Measurements from ENCODE around the gene RNF141.

Gene RNF141

DNA sequence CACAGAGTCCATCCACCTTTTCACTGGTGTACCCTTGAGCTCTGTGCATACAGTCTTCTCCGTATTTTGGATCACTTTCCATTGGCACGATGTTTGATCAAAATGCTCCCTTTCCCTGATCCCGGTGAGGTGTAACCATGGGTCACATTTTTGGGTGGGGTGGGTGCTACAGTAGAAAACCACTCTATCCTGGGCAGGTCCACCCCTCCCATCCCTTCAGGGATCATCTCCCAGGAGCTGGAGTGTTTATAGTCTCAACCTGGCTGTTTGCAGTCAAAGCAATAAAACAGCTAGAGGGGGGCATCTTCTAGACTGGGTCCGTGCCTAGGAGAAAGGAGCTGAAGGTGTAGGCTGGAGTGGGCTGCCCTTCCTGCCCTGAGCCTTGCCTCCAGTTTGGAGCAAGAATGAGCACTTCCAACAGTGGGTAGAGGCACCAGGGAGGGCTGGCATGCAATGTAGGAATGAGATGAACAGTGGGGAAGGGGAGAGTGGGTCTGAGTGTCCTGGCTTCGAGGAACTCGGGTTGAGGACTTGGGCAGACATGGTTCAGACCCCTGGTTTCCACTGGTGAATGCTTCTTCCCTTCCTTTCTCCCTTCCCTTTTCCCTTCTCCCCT is 38.8 kb downstream of the RNF141 start:
- Histone ChIP-seq H3K4me3 (no peak overlapping the region), H3K27ac (peak overlapping the region in 8 of 21 experiments; percentile 6 to 65 (median 28))

DNA sequence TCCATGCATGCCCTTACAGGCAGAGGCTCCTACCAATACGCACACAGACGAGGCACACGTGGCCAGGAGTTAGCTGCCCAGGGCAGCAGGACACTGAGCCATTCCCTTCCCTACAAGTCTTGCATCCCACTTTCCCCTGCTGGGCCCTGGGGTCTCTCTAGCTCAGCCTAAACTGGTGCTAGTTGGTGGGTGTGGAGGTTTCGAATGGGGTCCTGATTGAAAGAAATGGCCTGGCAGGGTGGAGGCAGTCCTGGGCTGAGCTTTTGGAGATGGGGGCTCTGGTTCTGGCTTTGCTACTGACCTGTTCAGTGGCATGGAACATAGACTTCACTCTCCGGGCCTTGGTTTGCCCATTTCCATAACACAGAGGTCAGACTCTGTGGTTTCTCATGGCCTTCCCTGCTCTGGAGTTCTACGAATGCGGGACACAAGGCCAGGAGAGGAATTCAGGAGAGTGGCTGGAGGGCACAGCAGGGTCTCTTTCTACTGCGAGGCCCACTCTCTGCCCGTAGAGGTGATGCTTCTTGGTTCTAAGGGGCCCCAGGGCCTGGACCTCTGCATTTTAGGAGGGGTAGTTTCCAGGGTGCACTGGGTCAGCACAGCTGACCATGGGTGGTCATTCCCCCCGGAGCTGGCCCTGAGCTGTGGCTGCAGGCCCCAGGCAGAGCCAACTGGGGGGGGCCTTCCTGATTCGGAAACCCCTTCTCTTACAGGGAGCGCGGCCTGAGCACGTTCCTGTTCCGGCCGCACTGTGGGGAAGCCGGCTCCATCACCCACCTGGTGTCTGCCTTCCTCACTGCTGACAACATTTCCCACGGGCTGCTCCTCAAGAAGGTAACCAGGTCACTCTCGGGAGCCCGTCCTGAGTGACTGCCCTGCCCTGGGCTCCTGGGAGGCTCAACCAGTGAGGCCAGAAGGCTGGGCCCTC is 40.0 kb downstream of the RNF141 start:
- peak overlapping the region in 2 of 21 experiments; percentile 49 to 65 for H3K27ac ChIP-seq
- H3K4me3 ChIP-seq: no peak overlapping the region

DNA sequence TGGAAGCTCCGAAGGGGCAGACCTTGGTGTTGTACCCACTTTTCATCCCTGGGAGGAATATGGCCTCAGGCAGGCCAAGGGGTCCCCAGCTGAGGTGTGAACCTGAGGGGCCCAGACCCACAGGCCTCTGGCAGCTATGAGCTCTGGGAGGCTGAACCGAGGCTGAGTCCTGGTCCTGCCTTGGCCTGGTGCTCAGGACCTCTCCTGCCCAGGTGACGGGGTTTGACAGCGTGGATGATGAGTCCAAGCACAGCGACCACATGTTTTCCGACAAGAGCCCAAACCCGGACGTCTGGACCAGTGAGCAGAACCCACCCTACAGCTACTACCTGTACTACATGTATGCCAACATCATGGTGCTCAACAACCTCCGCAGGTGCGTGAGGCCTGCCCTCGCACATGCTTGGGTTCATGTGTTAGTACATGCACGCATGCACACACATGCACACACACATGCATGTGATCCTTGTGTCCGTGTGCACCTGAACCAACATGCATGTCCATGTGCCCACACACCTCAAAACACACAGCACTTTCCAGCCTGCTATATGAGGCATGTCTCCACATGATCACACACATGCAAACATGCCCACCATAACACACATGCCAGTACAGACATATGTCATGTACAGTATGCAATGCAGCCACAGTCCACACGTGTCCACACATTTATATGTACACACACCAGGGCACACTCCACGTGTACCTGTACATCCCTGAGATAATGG is 40.9 kb downstream of the RNF141 start:
- H3K4me3 ChIP-seq: no peak overlapping the region
- peak overlapping the region in 5 of 21 experiments; percentile 13 to 83 (median 38) for H3K27ac ChIP-seq

DNA sequence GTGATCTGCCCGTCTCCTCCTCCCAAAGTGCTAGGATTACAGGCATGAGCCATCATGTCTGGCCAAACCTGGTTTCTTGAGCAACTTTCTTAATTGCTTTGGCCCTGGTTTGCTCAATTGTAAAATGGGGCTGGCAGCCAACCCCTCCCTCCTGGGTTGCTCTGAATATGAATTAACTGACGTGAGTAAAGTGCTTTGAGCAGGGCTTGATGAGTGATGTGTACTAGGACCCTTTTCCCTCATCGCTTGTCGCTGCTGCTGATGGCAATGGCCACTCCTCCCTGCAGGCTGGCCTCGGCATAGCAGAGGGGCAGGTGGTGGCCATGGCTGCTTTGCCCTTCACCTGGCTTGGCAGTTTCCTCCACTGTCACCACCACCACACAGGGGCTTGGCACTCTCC is 41.5 kb downstream of the RNF141 start:
- H3K27ac ChIP-seq: peak overlapping the region in 5 of 21 experiments; percentile 13 to 83 (median 38)
- no peak overlapping the region for H3K4me3 ChIP-seq

DNA sequence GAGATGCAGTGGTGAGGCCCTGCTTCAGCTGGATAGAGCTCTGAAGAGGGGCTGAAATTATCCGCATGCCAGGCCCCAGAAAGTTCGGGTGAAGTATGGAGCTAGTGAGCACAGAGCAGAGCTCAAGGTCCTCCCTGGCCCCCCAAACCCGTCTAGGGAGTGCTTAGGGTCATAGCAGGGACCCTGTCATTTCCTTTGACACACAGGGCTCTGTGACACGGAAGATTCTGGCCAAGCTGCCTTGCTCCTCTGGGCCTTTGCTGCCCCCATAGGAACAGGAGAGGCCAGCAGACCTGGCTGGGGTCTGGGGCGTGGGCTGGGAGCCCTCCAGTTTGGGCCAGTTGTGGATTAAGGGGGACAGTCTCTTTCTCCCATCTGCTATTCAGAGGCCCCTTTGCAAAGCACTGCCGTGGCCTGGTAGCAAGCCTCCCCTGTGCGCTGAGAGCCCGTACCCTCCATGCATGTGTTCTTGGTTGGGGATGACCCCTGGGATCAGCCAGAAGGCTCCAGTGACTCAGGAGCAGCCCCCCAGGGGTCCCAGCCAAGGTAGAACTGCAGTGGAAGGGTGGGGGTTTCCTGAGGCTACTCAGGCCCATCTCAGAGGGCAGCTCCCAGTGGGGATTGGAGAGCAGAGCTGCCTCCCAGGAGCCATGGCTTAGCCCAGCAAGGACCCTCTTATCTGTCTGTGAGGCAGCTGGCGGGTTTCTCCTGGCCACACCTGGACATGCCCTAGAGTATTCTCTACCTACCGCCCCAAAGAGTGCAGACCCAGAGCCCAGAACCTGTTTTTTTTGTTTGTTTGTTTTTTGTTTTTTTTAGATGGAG is 42.3 kb downstream of the RNF141 start:
- Histone ChIP-seq H3K27ac (peak overlapping the region in 2 of 21 experiments; percentile 56 to 71), H3K4me3 (no peak overlapping the region)

DNA sequence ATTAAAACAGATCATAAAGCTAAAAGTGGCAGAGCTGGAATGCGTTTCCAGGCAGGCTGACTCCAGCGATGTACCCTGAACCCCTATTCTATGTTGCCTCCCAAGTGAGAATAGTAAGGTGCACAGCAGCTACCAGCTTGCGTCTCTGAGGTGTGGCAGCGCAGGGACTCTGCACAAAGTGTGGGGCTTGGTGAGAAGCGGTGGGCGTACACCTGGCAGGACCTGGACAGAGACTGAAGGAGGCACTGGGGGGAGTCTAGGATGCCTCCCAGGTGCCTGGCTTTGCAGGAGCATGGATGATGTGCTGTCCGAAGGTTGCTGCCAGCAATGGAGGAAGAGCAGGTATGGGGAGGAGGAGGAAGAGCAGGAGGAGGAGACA is 43.0 kb downstream of the RNF141 start:
- no peak overlapping the region for H3K27ac ChIP-seq

DNA sequence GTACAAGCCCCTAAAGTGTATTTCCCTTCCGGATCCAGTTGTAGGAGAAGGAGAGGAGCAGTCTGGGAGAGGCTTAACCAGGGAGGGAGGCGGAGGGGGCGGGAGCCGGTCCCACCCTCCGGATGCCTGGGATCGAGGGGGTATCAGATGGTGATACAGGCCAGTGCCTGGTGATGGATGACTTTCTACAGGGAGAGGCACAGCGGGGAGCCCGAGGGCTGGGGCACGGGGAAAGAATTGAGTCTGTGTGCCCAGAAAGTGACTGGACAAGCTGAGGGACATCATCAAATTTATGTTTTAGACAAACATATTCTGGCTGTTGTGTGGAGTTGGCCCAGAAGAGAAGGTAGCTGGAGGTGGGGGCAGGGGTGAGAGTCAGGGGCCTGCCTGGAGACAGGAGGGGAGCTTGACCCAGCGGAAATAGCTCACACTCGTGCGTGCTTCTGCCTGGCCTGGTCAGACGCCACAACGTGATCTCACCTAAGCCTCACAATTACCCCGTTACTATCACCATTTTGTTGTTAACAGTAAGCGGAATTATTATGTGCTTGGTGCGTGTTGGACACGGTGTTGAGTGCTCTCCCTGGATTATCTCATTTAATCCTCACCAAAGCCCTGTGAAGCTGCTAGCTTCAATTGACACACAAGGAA is 43.5 kb downstream of the RNF141 start:
- Histone ChIP-seq H3K27ac (peak overlapping the region in 1 of 21 experiments; percentile 55), H3K4me3 (no peak overlapping the region)

More for the DNA sequence above, 43.0 kb downstream of the RNF141 start:
- H3K4me3 ChIP-seq: no peak overlapping the region

DNA sequence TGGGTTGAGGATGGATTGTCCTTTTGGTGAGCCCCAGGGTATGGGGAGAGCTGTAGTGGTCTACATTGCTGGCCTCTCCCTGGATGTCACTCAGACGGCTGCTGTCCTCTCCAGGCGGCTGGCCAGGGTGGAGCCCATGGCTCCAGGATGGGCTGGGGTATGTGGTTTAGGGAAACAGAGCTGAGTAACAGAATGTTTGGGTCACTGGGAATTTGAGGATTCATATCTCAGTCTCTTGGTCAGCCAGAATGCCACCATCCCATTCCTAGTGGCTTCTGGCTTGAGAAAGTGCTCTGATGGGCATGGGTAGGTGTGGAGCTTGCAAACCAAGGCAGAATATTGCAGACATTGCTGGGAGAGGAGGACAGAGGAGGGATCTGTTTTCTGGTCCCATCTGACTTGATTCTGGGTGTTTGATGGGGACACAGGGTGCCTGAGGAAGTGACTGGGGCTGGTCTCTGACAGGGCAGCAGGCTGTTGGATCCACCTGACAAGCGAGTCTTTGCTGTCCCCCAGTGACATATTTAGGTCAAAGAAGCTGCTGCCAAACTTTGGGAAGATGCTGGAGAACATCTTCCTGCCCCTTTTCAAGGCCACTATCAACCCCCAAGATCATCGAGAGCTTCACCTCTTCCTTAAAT is 44.6 kb downstream of the RNF141 start:
- H3K4me3 ChIP-seq: no peak overlapping the region
- peak overlapping the region in 2 of 21 experiments; percentile 31 to 55 for H3K27ac ChIP-seq

DNA sequence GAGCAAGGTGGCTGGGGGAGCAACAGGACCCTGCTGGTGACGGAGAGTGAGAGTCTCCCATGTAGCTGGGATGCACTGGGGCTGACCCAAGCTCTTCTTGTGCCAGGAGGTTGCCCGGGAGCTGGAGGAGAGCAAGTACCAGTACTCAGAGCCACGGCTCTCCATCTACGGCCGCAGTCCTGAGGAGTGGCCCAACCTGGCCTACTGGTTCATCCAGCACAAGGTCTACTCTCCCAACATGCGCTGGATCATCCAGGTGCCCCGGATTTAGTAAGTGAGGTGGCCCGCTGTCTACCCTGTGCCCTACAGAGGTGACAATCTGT is 45.6 kb downstream of the RNF141 start:
- peak overlapping the region in 1 of 21 experiments; percentile 2 for H3K27ac ChIP-seq

DNA sequence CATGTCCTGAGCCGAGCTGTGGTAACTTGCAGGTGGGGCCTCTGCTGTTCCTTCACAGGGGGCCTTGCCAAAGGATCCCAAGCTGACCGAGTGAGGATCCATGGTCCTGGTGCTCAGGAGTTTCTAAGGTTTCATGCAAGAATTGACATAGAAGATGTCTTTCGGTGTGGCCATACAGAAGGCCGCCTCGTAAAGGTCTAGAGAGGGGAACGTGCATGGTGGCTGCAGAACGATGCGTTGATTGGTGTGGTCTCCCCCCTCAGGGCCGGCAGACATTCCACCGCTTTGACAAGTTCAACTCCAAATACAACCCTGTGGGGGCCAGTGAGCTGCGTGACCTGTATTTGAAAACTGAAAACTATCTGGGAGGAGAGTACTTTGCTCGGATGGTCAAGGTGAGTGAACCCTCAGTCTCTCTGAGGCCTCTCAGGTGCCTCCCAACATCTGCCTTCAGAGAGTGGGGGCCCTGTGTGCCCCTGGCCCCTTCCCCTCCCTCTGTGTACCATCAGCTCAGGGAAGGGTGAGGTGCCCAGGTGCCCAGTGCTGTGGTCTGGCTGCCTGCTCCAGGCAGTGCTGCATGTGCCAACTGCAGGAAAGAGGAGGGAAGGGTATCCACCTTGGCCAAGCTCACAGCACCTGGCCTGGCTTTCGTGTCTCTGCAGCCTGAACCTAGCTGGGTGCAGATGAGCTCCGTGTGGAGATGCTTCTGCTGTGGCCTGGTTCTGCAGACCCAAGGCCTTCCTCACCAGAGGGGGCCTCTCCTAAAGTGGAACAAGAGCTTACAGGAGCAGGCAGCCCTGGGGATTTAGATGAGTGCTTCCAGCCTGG is 46.1 kb downstream of the RNF141 start:
- H3K4me3 ChIP-seq: no peak overlapping the region
- peak overlapping the region in 1 of 21 experiments; percentile 2 for H3K27ac ChIP-seq

More for the DNA sequence above, 45.6 kb downstream of the RNF141 start:
- no peak overlapping the region for H3K4me3 ChIP-seq

DNA sequence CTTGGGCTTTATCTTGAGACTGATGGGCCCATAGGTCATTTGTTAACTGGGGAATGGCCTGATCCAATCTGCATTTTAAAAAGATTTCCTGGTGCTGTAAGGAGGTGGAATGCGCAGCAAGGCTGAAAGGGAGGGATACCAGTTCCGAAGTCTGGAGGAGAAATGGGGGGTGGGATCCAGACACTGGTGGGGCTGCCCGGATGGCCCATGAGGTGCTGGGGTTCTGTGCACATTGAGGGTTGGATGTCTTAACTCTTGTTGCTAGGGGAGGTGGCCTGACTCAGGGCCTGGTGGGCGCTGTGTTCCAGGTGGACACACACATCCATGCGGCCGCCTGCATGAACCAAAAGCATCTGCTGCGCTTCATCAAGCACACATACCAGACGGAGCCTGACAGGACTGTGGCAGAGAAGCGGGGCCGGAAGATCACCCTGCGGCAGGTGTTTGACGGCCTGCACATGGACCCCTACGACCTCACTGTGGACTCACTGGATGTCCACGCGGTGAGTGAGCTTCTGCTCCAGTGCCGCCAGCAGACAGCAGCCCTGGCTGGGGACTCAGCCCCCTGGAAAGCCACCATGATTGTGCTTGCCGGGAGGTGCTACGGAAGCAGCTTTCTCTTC is 47.8 kb downstream of the RNF141 start:
- no peak overlapping the region for H3K27ac ChIP-seq
- H3K4me3 ChIP-seq: no peak overlapping the region

DNA sequence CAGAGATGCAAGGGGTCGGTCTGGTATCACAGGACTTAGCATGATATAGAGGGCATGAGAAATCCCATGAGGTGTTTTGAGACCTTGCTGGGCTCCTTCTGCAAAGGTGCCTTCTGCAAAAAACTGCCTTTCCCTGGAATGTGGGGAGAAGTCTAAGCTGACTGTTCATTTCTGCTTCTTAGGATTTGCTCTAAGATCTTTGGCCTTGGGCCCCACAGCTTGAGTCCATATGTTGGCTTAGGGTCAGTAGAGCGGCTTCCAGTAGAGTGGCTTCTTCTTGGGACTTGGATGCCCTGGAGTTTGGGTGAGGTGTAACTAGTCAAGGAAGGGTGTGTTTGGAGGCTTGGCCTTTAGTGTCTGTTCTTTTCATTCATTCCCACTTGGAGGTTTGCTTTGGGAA is 48.9 kb downstream of the RNF141 start:
- H3K27ac ChIP-seq: no peak overlapping the region
- H3K4me3 ChIP-seq: no peak overlapping the region

DNA sequence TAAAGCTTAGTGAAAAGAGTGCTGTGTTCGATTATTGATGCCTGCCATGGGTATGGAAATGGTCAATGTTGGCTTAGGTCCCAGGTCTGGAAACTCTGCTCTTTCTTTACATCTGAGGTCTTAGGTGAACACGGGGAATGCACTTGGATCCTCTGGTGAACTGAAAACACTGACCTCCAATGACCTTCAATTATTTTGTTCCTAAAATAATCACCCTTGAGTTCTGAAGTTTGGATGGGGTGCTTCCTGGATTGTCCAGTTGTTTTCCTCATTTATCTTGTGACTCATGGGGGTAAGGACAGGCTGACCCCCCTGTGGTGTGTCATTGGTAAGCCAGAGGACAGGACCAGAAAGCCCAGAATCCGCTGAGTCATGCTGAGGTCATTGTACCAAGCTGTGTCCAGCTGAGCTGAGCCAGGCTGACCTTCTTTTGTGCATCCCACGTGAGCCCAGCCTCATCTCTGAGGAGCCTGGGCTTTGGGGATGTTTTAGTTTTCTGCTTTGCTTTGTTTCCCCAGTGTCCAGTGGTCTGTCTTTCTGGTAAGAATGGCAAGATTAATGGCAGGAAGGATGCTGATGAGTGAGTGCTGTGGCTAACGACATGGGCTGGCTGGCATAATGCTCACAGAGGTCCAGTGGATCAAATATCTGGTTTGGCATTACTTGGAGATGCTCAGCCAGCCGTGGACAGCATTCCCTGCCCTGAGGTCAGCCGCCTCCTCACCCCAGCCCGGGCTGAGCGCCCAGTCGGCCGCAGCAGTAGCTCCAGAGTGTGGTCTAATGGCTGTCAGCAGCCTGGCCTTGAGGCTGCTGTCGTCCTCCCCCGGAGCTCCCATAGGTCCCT is 50.4 kb downstream of the RNF141 start:
- no peak overlapping the region for H3K4me3 ChIP-seq

DNA sequence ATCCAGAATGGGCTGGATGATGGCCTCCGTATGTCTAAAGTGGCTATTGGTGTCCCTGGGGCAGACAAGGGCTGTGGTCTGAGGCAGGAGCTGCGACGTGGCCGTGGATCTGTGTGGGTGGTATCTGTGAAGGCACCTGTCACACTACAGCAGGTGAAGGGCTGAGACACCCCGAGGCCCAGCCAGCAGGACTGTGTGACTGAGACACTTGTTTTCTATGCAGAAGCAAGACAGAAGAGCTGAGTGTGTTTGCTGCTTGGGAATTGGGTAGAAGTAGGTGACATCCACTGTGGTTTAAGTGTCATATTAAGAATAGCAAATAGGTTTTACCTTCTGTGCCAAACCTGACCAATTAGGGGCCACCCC is 51.0 kb downstream of the RNF141 start:
- Histone ChIP-seq H3K4me3 (no peak overlapping the region), H3K27ac (peak overlapping the region in 14 of 21 experiments; percentile 61 to 92 (median 82))

More for the DNA sequence above, 50.4 kb downstream of the RNF141 start:
- H3K27ac ChIP-seq: peak overlapping the region in 14 of 21 experiments; percentile 4 to 92 (median 80)

DNA sequence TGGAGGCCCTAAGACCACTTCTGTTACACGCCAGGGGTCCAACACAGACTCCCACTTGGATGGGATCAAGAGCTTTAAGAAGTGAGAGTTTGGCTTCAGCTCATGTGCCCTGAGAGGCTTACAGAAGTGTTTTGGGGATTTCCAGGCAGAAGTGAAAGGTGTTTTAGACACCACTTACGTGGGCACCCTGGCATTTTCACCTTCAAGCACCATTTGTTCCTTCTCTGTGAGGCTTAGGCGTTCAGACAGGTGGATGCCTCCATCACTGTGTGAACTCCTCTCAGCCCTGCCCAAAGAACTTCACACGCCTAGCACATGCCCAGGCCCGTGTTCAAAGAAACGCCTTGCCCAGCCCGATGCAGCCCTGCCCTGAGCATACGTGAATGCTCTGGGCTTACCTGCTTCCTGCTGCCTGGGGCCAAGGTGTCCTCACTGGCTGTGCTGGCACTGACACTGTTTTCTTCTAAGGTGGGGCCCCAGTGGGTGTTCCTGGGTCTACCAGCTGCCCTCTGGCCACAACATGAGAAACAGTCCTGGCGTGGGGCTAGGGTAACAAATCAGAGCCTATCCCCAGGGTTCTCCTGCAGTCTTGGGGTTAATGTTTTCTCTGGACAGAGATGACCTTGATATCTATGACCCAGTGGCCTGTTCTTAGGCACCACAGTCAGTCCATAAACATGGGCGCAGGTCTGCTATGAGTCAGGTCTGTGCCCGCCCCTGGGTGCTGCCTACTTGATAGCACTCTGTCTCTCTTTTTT is 51.9 kb downstream of the RNF141 start:
- peak overlapping the region; percentile 20 to 95 (median 82) for H3K27ac ChIP-seq
- H3K4me3 ChIP-seq: no peak overlapping the region

All from skin epidermis (tissue), 12 donors.